Left lung (tissue), 10 donors: ENCODE data around the gene S100A2. TPM values are rescaled to one million over a fixed set of nuclear protein-coding genes. Genes with fewer than 3 reads are reported as not detected.
A peak's percentile ranks its signal among the peaks of the same experiment; 100 is the strongest.

Experiments
- ATAC-seq: fragments of 200-7000 bp; cut with Tn5 transposase; one replicate; pipeline ENCODE4 v1.9.1; 2020; ENCODE audit warnings: moderate library complexity
- DNase-seq, 4 donors: peaks; one replicate each; pipeline ENCODE4 v3.0.0-alpha.2; 2013 to 2020
- H3K27ac ChIP-seq, 2 donors: fragments of 200-600 bp; sonication (generic) in 1 of 2; one replicate each; pipeline versions ENCODE4 v1.5.0 to v1.8.0; 2020 to 2021
- H3K27me3 ChIP-seq, 2 donors: fragments of 200-600 bp; sonication (generic) in 1 of 2; one replicate each; pipeline versions ENCODE4 v1.5.0 to v1.8.0; 2020 to 2021
- H3K36me3 ChIP-seq, 2 donors: fragments of 200-600 bp; sonication (generic) in 1 of 2; one replicate each; pipeline versions ENCODE4 v1.5.0 to v1.8.0; 2020 to 2021
- H3K4me1 ChIP-seq, 2 donors: fragments of 200-600 bp; one replicate each; pipeline ENCODE4 v1.8.0; 2021
- H3K4me3 ChIP-seq, 2 donors: fragments of 200-600 bp; sonication (generic) in 1 of 2; one replicate each; pipeline versions ENCODE4 v1.5.0 to v1.8.0; 2020 to 2021; ENCODE audit warnings: mild to moderate bottlenecking in 1 of 2
- H3K9me3 ChIP-seq, 2 donors: fragments of 200-600 bp; sonication (generic) in 1 of 2; one replicate each; pipeline versions ENCODE4 v1.5.0 to v1.8.0; 2020 to 2021
- intact Hi-C, 2 donors: fragments of 100-400 bp; cut with DNase I; formaldehyde crosslinking; loops; one replicate each; pipeline versions ENCODE4 v1.11.2 to v1.14.2; 2022
- polyA plus RNA-seq, 6 donors: library from polyadenylated mRNA; unstranded; fragments of 120-200 nt; gene quantifications; one replicate each; pipeline ENCODE4 v1.2.1, GENCODE V29; 2013; ENCODE audit not compliant: insufficient read length in 6 of 6
- total RNA-seq, 2 donors: library from RNA; stranded (reverse); fragmentation: NEBNext Ultra II Directional; extraction: Animal tissue kit (Norgen Biotek cat#: 25700); gene quantifications; one replicate each; pipeline ENCODE4 v1.2.1, GENCODE V29; 2021
- TF ChIP-seq, protein P1 (sequence below), 2 donors: fragments of 200-600 bp; sonication (generic) in 1 of 2; IDR thresholded peaks; one replicate each; pipeline versions ENCODE4 v1.5.0 to v1.8.0; 2021; ENCODE audit warnings: antibody characterized with exemption in 2 of 2
- donor health status: DM: no; HTN: yes; CAD: no.
- donor health status: DM: no; HTN: no; CAD: no.

S100A2 gene
- total and polyA plus RNA-seq, 8 donors = 0.51 to 25.9 (median 1.0) TPM

GRCh38 chr1:153553096-153553495, 12.5 kb downstream of the S100A2 start:
- DNase-seq (no peak), ATAC-seq (no peak)
- H3K27ac ChIP-seq = peak overlapping the region in 1 of 2 donors; percentile 58
- TF ChIP-seq, protein P1, sequence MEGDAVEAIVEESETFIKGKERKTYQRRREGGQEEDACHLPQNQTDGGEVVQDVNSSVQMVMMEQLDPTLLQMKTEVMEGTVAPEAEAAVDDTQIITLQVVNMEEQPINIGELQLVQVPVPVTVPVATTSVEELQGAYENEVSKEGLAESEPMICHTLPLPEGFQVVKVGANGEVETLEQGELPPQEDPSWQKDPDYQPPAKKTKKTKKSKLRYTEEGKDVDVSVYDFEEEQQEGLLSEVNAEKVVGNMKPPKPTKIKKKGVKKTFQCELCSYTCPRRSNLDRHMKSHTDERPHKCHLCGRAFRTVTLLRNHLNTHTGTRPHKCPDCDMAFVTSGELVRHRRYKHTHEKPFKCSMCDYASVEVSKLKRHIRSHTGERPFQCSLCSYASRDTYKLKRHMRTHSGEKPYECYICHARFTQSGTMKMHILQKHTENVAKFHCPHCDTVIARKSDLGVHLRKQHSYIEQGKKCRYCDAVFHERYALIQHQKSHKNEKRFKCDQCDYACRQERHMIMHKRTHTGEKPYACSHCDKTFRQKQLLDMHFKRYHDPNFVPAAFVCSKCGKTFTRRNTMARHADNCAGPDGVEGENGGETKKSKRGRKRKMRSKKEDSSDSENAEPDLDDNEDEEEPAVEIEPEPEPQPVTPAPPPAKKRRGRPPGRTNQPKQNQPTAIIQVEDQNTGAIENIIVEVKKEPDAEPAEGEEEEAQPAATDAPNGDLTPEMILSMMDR (IDR thresholded peaks at IDR 0.05) = no peak
- H3K36me3 ChIP-seq = no peaks in the 10 kb centered on the region
- no peaks in the 10 kb centered on the region for H3K9me3 ChIP-seq
- intact Hi-C loops = no loop called here
- H3K4me3 ChIP-seq = no peak overlapping the region
- H3K4me1 ChIP-seq = peaks cover 8 to 59% of the 10 kb centered on the region in 2 donors
- no peaks in the 10 kb centered on the region for H3K27me3 ChIP-seq

DNA sequence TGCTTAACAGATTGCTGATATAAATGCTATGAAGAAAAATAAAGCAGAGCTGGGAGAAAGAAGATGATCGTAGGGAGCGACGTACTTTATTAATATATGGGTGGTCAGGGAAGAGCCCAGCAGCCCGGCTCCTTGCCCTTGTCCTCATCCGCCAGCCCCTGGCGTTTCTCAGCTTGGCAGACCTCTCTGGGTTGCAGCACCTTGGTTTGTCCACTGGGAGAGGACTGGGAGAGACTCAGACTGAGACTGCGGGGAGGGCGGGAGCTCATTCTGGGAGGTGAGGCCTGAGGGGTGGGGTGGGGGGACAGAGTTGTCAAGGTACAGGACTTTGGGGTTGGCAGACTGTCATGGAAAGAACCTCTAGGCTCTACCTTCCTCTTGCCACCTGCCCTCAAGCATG, 13.3 kb downstream of the S100A2 start:
- H3K4me1 ChIP-seq = peaks cover 8 to 67% of the 10 kb centered on the region in 2 donors
- H3K27me3 ChIP-seq = no peaks in the 10 kb centered on the region
- DNase-seq (no peak), ATAC-seq (no peak)
- no peak overlapping the region for H3K4me3 ChIP-seq
- no peak overlapping the region for H3K27ac ChIP-seq
- intact Hi-C loops = no loop called here
- TF ChIP-seq, protein P1 (IDR thresholded peaks at IDR 0.05) = no peak
- no peaks in the 10 kb centered on the region for H3K36me3 ChIP-seq
- no peaks in the 10 kb centered on the region for H3K9me3 ChIP-seq

GRCh38 chr1:153550827-153551500, 14.7 kb downstream of the S100A2 start:
- intact Hi-C loops = no loop called here
- H3K4me1 ChIP-seq = peaks cover 8 to 74% of the 10 kb centered on the region in 2 donors
- peak overlapping the region in 1 of 2 donors; percentile 73 for H3K27ac ChIP-seq
- TF ChIP-seq, protein P1 (IDR thresholded peaks at IDR 0.05) = no peak
- no peak overlapping the region for H3K4me3 ChIP-seq
- peak in 1 of 4 donors; percentile 31 for DNase-seq
- H3K27me3 ChIP-seq = no peaks in the 10 kb centered on the region
- H3K36me3 ChIP-seq = no peaks in the 10 kb centered on the region
- no peak for ATAC-seq
- H3K9me3 ChIP-seq = no peaks in the 10 kb centered on the region

GRCh38 chr1:153550398-153550758, 15.3 kb downstream of the S100A2 start:
- H3K9me3 ChIP-seq = no peaks in the 10 kb centered on the region
- no peaks in the 10 kb centered on the region for H3K36me3 ChIP-seq
- no peak for DNase-seq
- no peak for ATAC-seq
- no peaks in the 10 kb centered on the region for H3K27me3 ChIP-seq
- intact Hi-C loops = no loop called here
- H3K27ac ChIP-seq = peak overlapping the region in 1 of 2 donors; percentile 73
- peaks cover 14 to 79% of the 10 kb centered on the region in 2 donors for H3K4me1 ChIP-seq
- no peak overlapping the region for H3K4me3 ChIP-seq
- TF ChIP-seq, protein P1 (IDR thresholded peaks at IDR 0.05) = no peak

DNA sequence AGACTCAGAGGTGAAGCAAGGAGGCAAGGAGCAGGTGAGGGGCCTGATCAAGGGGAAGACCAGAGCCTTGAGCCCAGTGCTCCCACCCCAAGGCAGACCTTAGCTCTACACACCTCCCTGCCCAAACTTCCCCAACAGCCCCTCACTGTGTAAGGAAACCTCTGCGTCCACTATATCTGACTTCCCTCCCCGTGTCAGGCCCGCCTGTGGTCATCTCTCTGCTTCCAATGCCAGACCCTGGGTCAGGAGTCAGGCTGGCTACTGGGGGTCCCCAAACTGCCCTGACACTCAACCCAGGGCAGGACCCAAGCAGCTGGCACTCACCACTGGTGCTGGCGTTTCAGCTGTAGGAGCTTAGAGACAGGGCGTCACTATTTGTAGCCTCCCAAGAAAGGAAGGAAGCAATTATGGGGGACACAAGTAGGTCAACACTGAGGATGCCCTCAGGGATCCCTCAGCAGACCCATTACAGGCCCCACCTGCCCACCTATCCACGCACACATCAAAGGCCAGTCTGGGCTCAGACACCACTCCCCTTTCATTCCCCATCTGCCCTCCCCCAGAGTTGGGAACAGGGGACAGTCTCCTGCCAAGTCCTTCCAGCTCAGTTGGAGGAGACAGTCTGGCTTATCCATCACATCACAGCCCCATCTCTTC, 15.8 kb downstream of the S100A2 start:
- ATAC-seq = no peak
- peaks cover 17 to 85% of the 10 kb centered on the region in 2 donors for H3K4me1 ChIP-seq
- TF ChIP-seq, protein P1 (IDR thresholded peaks at IDR 0.05) = no peak
- peak overlapping the region; percentile 28 to 73 for H3K27ac ChIP-seq
- H3K36me3 ChIP-seq = no peaks in the 10 kb centered on the region
- no peak for DNase-seq
- intact Hi-C loops = no loop called here
- no peak overlapping the region for H3K4me3 ChIP-seq
- H3K27me3 ChIP-seq = no peaks in the 10 kb centered on the region
- H3K9me3 ChIP-seq = no peaks in the 10 kb centered on the region
